HCEC 1CT (cell line): ENCODE data around the gene CAMK2D.

Source experiments
- DNase-seq: peaks from one replicate; pipeline ENCODE4 v3.0.0-alpha.2; 2017

The CAMK2D gene

DNA sequence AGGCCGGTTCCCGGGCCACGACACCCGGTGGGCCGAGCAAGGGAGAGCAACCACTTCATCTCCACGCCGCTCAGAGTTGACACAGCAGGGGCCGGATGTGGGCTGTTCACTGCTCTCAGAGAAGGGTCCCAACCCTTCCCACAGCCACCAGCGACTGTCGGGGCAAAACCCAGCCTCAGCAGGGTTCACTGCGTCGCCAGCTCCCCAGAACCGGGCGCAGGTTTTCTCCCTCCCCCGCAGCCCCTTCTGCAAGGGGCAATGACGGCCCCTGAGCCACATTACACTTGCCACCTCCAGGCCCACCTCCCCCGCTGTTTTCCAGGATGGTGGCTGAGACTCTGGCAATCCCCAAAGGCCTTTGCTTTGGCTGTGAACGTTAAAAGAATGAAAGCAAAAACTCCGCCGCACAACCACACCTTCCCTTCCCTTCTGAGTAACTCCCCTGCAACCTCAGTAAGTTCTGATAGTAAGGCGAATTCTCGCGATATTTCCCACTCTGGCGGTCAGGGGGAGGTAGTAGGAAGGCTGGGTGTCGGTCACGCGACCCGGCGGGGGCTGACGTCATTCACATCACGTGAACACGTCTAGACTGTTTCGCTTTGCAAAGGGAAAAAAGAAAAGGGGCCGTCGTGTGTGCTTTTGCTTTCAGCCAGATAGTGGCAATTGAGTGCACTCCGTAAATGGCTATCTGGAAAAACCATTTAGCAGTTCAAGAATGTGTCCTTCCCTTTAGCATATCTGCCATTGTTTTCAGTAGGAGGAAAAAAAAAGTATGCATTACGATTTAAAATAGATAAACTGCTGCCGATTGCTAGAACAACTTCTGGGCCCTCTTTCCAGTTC lies 869 bp upstream of the CAMK2D start:
- DNase-seq, result peak; percentile 93

DNA sequence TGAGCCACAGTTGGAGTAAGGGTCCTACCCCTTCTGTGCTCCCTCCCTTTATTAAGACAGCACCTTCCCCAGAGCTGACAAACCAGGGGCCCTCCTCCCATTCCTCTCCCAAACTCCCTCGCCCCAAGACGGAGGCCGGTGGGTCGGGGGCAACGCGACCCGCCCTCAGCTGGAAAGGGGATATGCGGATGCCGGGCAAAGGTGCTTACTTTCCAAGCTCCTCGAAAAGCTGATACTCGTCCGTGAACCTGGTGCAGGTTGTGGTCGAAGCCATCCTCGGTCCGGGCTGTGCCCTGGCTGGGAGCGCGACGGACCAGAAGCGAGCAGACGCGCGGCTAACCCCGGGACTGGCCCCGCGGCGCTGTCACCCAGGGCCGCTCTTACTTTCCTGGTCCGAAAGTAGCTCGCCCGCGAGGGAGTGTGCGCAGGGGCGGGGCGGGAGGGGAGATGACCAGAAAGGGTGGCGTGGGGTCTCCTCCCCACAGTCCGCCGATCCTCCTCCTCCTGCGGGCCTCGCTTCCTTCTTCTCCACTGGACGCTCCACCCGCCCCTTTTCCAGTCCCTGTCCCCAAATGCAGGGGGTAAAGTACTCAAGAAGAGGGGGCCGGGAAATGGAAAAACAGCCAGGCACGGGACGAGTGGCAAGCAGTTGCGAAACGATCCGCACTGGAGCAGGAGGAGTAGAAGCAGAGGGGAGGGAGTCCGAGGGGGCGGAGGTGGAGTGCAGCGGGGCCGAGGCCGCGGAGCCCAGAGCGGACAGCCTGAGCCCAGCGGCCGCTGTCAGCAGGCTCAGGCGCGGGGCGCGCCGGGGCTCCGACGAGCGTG lies 531 bp downstream of the CAMK2D start:
- DNase-seq, result peak; percentile 61

DNA sequence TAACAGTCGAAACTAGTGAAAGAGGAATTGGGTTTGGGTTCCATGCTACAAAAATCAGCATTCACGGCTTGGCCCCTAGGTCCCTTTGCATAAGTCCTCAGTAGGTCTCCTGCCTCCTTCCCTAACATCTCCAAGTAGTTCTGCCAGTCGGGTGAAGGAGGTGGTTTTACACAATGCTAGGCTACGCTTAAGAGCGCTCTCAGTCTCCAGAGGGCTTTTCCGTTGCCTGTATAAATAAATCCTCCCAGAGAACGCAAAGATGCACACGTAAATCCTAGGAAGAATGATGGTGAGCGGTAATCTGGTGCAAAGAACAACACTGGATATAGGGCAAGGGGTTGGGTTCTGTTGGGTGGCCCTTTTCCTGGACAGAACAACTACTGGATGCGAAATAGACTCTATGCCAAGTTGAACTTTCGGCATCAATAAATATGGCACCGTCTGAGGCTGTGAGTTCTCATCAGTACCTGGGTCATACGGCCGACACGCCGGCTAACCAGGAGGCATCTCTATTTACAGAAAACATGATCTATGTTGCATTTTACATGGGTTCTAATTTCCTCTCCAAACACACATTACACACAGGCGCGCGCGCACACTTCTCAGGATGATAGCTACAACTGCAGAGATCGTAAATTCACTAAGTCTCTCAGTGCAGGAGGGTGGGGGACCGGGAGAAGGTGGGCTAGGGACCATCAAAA lies 1.3 kb downstream of the CAMK2D start:
- peak; percentile 33 for DNase-seq

DNA sequence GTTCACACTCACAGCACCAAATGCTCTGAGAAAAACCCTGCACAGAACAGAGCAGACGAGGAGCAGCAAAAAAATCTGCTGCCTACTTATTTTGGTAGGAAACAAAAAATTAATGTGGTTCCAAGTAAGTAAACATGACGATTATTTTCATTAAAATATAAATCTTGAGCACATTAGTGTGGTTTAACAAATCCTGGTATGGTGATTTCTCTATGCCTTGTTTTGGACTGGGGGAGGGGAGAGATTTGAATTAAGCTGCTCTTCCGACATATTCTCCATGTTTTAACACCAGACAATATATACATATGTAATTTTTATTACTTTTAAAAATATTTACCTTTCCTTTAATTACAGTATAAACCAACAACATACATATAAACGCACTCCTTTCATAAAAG lies 1.8 kb downstream of the CAMK2D start:
- no peak for DNase-seq

DNA sequence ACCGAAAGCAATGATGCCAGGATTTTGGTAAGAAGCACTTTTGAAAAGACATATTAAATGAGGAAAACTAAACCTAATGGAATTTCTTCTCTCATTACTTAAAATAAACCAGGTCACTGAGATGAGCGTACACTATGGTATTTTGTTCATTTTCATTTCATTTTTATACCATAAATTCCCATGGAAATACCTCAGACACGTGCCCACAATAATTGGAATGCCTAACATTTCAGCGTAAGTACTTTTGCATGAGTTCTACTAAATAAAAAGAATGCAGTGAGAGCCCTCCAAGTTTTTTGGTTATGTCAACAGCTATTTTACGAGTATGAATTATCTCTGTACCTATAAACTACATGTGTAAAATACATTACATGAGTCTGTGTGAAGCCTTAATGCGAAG lies 3.2 kb downstream of the CAMK2D start:
- DNase-seq, result peak; percentile 18

DNA sequence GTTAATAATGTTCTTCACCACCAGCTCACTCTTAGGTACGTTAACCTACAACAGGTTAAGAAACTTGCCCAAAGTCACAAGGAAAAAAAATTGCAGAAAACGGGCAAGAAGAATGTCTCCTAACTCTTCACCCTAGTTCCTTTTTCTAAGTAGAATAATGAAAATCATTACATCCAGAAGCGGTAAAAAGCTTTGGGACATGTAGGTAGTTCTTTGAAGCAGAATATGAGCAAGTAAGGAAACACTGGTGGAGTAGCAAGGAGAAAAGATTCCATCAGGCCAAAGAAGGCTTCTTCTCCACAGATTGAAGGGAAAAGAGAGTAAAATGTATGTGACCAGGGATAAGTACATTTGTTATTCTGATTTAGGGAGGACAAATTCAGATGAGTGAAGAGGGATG lies 4.1 kb downstream of the CAMK2D start:
- DNase-seq, result no peak

DNA sequence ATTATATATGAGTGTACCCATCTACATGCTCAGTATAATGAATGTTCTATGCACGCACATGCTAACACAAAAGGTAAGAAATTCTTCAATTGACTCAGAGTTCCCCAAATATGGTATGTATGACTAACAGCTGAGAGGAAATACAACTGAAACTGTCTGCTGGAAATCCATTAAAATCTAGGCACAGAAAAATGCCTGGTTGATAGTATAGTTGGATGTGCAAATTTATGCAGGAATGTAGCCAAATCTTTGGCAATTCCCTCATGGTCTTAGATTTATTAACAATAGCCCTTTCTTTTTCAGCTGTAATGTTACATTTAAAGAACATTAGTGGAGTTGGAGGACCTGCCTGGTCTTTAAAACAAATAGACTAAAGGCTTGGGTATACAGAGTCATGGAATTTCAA lies 5.5 kb downstream of the CAMK2D start:
- peak; percentile 62 for DNase-seq

DNA sequence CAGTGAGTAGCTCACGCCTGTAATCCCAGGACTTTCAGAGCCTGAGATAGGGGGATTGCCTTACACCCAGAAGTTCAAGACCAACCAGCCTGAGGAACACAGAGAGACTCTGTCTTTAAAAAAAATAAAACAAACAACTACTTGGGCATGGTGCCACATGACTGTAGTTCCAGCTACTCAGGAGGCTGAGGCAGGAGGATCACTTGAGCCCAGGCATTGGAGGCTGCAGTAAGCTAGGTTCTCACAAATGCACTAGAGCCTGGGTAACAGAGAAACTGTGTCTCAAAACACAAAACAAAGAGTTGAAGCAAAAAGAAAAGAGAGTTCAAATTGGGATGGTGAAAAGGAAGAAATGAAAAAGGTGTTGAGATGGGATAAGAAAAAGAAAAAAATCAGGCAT lies 10.8 kb downstream of the CAMK2D start:
- DNase-seq, result no peak

DNA sequence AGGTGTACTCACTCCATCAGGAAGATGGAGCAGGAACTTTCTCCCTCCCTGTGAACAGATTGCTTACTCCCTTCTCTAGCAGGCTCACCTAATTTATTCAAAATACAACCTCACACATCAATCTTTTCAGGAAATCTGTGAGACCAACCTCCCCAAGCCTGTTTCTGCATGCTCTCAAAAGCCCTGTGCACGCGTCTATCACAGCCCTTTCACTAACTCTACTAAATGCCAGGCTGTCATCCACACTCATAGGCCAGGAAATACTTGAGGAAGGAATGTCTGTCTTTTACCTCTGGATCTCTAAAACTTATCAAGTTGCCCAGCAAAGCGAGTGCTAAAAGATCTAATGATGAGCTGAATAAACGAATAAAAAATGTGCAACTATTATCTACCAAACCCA lies 11.2 kb downstream of the CAMK2D start:
- no peak for DNase-seq

DNA sequence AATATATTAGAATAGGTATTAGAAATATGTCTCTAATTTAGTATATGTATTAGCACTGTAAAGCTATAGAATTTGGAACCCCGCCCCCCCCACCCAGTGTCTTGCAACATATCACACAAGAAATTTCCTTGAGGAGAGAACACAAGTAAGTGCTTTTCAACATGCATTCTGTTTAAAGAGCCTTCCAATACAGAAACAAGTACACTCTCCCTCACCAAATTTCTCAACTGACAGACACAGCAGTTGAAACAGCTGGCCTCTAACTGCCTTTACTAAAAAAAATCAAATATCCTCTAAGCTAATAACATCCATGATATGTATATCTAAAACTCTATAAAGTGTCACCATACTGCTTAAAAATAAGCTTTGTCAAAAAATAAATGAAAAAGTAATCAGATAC lies 12.4 kb downstream of the CAMK2D start:
- no peak for DNase-seq

DNA sequence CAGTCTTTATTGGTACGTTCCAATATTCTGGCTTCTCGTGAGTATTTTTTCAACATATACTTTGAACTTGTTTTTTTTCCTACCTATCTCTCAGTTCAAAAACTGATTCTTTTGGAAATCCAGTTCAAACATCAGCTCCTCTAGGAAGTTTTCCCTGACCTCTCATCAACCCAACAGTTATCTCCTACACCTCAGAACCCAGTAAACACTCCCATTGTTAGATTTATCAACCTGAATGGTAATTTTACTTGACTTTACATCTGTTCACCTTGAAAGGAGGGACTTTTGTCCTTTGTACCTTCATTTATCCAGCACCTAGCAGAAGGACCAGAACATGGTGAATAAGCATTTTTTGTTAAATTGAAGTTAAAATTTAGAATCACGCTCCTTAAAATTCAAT lies 13.6 kb downstream of the CAMK2D start:
- no peak for DNase-seq

DNA sequence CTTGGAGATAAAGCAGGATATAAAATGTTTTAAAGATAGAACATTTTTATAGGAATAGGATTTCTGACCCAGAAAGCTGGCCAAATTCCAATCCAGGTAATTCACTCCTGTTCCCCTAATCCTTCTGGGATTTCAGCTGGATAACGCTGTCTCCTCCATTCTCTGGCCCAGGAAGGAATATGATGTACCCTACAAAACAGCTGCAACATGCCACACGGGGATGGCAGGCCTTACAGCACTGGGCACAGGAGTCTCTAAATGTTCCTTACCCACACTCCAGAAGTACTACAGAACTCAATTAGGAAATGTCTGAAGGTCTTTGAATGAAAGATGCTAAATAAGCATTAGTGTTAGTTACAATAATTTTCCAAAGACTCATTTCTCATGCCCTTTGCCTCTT lies 15.8 kb downstream of the CAMK2D start:
- DNase-seq, result no peak

DNA sequence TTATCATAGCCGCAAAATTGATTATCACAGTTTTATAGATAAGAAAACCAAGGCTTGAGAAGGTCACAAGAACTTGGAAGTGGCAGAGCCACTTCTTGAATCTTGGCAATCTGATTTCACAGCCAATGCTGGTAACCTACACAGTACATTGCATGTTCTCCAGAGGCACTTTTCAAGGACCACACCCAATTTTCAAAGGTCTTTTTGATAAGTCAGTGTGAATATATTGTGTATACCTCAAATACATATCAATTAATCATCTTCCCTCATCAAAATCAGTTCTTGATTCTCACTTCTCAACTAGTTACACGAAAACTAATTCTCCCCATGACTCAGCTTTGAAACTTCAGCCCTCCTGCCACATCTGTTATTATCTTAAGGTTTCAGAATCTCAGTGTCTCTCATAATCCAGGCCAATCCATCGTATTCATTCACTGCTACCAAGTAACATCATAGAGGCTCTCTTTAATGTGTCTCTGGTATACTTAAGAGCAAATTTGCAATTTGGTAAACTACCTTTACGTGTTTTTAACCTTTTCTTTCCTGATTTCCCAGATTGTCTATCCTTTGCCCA lies 16.8 kb downstream of the CAMK2D start:
- DNase-seq, result no peak

DNA sequence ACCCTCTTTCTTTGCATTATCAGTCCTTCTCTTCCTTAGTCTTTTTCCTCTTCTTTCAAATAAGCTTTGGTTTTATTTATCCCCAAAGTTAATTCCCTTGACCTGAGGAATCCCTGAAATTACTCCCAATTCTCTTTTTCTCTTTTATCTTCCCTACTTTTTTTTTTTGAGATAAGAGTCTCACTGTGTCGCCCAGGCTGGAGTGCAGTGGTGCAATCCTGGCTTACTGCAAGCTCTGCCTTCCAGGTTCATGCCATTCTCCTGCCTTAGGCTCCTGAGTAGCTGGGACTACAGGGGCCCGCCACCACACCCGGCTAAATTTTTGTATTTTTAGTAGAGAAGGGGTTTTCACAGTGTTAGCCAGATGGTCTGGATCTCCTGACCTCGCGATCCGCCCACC lies 17.8 kb downstream of the CAMK2D start:
- DNase-seq, result no peak

DNA sequence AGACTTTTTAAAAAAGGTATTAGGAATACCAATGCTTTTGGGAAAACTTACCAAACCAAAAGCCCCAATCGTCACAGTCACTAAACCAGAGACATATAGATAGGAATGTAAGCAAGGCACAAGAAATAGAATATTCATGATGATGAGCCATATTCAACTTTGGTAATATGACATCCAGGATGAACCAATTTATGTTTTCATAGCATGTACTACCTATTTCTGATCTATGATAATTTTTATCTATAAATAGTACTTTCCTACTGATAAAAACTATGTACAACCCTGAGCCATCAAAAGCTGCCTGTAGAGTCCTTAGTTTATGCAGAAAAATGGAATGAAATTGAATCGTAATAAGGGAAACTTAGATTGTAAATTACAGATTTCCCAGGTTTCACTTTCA lies 18.9 kb downstream of the CAMK2D start:
- no peak for DNase-seq

DNA sequence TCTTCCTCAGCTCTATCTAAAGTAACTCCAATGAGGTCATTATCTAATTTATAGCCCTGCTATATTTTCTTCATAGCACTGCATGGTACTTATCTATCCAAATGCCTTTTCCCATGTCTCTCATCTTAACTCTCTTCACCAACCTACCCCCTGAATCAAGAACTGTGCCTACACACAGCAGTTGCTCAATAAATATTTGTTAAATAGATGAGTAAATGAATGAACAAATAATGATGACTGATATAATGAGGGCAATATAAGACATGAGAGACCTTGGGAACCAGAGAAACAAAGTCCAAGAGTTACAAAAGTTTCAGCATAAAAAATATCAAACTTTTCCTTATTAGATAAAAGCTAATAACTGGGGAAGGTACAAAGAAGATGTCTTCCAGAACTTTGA lies 19.6 kb downstream of the CAMK2D start:
- DNase-seq, result no peak

DNA sequence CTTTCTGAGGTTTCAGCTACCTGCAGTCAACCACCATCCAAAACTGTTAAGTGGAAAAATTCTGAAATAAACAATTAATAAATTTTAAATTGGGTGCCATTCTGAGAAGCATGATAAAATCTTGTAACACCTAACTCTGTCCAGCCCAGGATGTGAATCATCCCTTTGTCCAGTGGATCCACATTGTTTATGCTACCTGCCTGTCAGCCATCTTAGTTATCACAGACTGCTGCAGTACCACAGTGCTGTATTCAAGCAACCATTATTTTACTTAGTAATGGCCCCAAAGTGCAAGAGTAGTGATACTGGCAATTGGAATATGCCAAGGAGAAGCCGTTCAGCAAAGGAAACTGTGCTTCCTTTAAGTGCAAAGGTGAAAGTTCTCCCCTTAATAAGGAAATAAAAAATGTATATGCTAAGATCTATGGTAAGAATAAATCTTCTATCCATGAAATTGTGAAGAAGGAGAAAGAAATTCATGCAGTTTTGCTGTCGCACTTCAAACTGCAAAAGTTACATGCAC lies 20.6 kb downstream of the CAMK2D start:
- no peak for DNase-seq

DNA sequence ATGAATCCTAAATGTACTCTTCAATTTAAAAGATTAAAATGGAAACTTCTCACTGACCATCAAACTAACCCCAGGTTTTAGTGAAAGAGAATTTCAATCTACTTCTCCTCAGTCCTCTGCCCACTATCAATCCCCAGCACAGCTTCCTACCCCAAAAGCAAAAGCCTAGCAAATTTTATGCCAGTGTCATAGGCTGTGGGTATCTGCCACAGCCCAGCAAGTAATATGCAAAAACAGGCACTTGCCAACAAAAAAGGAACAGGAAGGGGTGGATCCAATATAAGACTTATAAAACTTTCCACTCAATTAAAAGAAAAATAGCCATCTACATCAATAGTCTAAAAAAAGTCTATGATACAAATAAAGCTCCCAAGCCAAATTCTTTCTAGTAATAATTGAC lies 22.3 kb downstream of the CAMK2D start:
- no peak for DNase-seq

DNA sequence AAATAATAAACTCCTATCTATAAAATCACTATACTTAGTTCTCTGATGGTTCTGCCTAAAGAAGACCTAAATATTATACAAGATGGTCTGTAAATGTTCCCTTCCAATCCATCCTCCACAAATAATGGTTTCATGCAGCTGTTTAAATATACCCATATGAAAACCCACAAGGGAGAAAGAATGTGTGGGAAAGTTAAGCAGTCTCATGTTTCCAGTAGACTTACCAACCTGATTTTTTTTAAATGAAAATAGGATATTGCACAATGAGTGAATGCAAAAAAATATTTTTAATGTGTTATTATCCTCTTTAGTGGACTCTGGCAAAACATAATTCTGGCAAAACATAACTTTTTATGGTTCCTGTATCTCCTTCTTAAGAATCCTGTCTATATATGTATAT lies 23.3 kb downstream of the CAMK2D start:
- peak; percentile 62 for DNase-seq

DNA sequence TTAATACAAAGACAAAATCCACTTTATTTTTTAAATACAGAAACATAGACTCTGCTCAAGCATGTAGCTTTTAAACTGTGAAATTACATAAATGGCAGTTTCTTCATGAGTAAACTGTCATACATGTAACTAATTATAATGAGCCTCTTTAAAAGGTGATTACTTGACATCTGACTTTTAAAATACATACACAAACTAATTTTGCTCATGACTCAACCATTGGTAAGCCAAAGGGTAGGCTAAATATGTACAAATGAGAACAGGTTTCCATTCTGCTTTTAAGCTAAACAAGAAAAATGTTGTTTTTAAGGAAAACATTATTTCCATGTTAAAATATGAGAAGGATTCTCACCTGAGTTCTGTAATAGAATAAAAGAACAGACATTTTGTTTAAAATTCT lies 27.9 kb downstream of the CAMK2D start:
- DNase-seq, result no peak

DNA sequence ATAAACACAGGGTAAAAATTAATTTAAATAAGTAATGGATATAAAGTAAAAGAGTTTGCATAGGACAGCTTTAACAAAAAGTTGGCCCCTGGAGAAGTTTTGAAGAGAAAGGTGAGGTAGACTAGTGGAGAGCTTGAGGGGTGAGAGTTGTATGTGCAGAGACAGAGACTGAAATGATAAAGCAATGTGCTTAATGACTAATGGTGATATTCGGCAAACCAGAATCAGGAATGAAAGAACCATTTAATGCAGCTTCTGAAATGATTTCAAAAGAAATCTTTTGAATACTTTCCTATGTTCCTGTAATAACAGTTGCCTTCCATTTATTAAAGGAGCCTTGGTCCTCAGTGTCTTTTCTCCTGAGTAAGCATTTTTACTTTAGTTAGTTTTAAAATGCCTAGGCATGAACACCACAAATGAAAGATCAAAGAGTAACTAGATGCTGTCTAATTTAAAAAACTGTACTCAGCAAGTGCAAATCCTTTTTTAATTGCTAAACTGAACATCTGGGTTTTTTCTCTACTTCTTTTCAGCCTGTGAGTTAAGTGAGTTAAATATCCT lies 28.5 kb downstream of the CAMK2D start:
- no peak for DNase-seq

DNA sequence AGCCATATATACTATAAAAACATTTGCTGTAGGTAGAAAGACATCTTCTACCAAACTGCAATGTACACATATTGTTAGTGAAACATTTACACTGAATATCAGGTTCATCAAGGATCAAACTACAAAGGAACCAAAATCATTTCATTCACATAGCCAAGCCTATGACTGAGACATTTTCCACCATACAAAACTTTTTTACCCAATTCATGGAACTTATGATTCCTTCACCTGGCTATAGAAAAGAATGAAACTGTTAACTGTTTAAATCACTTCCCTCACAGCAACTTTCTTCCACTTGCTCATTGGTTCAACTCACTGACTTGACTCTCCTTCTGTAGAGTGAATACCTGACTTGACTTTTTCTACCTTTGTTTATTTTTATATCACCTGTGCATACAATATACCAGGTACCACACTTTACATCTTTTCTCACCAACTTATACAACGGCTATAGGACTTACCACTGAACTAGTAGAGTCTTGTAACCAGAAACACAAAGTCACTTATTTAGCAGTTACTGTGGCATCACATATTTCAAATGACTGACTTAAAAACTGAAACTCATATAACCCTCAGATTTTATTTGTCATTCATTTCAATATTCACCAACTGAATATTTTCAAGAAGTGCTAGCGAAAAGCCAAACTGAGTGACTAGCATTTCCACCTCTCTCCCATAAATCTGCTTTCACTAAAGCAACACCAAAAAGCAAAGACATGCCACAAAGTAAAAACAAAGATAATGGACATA lies 30.9 kb downstream of the CAMK2D start:
- no peak for DNase-seq
